Esophagus squamous epithelium (tissue), 5 donors: Measurements from ENCODE around the gene LRRC26. TPM values are rescaled to one million over a fixed set of nuclear protein-coding genes. Genes with fewer than 3 reads are reported as not detected.

Source experiments
- DNase-seq: peaks from one replicate; lab custom pipeline; 2025; lab: John Stamatoyannopoulos, UW
- H3K27ac ChIP-seq, 4 donors: fragments of 200-600 bp; sonication (generic); one replicate each; pipeline ENCODE4 v1.5.1; 2016 to 2019; ENCODE audit warnings: mild to moderate bottlenecking in 1 of 4
- H3K27me3 ChIP-seq, 4 donors: fragments of 200-600 bp; sonication (generic); 1 replicate in 3 of 4; 2 replicates in 1 of 4; pipeline versions ENCODE4 v1.5.1 to v1.6.0; 2017 to 2021; ENCODE audit warnings: antibody characterized with exemption in 1 of 4
- H3K36me3 ChIP-seq, 3 donors: fragments of 200-600 bp; sonication (generic); one replicate each; pipeline ENCODE4 v1.5.1; 2016 to 2019
- H3K4me1 ChIP-seq, 3 donors: fragments of 200-600 bp; sonication (generic); one replicate each; pipeline ENCODE4 v1.5.1; 2017 to 2019
- H3K4me3 ChIP-seq, 4 donors: fragments of 200-600 bp; sonication (generic); 1 replicate in 3 of 4; 2 replicates in 1 of 4; pipeline ENCODE4 v1.5.1; 2016 to 2019; ENCODE audit warnings: mild to moderate bottlenecking in 2 of 4, moderate library complexity in 1 of 4
- H3K9me3 ChIP-seq, 3 donors: fragments of 200-600 bp; sonication (generic); one replicate each; pipeline ENCODE4 v1.5.1; 2016 to 2019
- POLR2A ChIP-seq, 4 donors: fragments of 450-650 bp; IDR thresholded peaks; one replicate each; pipeline ENCODE4 v1.6.1; 2017; ENCODE audit warnings: antibody characterized with exemption in 4 of 4, mild to moderate bottlenecking in 4 of 4, moderate library complexity in 3 of 4
- WGBS, 2 donors: methylation state at CpG; one replicate each; pipeline ENCODE4 v1.1.5; 2018; 5-methylcytosine and 5-hydroxymethylcytosine counted together
- intact Hi-C: fragments of 100-400 bp; cut with DNase I; formaldehyde crosslinking; loops from one replicate; pipeline ENCODE4 v1.15.0; 2022
- total RNA-seq, 4 donors: library from RNA; depleted of rRNA; stranded (reverse); fragments of >200 nt; gene quantifications; one replicate each; pipeline ENCODE4 v1.1.0, GENCODE V29; 2016
- TF ChIP-seq, protein P1 (sequence below), 6 experiments: fragments of 450-650 bp in 4 of 6; fragments of 200-600 bp in 2 of 6; sonication (generic) in 2 of 6; IDR thresholded peaks; one replicate each; pipeline ENCODE4 v1.5.1; 2016 to 2019; ENCODE audit warnings: antibody characterized with exemption in 6 of 6, mild to moderate bottlenecking in 4 of 6, moderate library complexity in 4 of 6
- donor health status: DM: yes; HTN: yes; CAD: no.

The LRRC26 gene
- total RNA-seq, 4 donors from 2014 or later = 0.82 to 3.7 (median 0.95) TPM; not detected in 1

DNA sequence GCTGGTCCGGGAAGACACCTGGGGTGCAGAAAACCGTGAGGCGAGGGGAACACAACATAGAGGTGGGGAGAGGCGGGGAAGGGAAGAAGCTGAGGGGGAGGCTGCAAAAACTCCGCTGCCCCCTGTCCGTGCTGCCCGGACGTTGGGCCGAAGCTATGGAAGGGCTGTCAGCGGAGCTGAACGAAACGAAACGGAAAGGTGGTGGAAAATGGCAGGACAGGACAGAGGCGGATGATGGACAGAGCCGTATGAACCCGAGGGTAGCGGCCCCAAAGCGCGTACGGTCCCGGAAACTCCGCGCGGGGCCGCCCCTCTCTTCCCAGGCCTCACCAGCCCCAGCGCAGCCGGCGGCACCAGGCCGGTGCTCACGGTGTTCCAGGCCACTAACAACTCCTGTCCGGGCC lies 18.2 kb upstream of the LRRC26 start:
- intact Hi-C loops = loop anchor here (10.0 kb wide), 1 partner anchor 47 kb away; the partner anchor contains the start of gene SLC34A3
- WGBS, 2 donors = 0 to 1% methylated on average over 12 to 13 of the region's 31 CpGs
- no peaks in the 10 kb centered on the region for H3K27me3 ChIP-seq

DNA sequence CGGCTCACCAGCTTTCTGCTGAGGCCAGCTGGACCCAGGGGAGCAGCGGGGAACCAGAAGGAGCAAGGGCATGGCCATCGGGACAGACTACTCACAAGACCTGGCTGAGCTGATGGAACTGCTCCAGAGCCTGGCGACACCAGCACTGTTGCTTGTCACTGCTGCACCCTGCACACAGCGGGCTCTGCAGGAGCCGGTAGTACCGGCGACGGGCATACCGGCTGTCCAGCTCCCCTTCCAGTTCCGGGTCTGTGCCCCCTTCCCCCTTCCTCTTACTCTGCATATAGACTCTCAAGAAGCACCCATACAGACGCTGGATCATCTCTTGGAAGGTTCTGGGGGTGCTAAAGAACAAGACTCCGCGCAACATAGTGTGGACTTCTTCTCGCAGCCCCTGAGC lies 17.5 kb upstream of the LRRC26 start:
- H3K27ac ChIP-seq = peak overlapping the region in 2 of 4 donors; percentile 85 to 98
- intact Hi-C loops = loop anchor here (10.0 kb wide), 1 partner anchor 47 kb away; the partner anchor contains the start of gene SLC34A3
- H3K4me3 ChIP-seq = peak overlapping the region; percentile 78 to 100 (median 88)
- WGBS, 2 donors = 78 to 83% methylated on average over 11 to 12 of the region's 15 CpGs
- peaks cover 41 to 69% (median 43%) of the 10 kb centered on the region in 3 donors for H3K4me1 ChIP-seq
- DNase-seq = no peak
- TF ChIP-seq, protein P1, sequence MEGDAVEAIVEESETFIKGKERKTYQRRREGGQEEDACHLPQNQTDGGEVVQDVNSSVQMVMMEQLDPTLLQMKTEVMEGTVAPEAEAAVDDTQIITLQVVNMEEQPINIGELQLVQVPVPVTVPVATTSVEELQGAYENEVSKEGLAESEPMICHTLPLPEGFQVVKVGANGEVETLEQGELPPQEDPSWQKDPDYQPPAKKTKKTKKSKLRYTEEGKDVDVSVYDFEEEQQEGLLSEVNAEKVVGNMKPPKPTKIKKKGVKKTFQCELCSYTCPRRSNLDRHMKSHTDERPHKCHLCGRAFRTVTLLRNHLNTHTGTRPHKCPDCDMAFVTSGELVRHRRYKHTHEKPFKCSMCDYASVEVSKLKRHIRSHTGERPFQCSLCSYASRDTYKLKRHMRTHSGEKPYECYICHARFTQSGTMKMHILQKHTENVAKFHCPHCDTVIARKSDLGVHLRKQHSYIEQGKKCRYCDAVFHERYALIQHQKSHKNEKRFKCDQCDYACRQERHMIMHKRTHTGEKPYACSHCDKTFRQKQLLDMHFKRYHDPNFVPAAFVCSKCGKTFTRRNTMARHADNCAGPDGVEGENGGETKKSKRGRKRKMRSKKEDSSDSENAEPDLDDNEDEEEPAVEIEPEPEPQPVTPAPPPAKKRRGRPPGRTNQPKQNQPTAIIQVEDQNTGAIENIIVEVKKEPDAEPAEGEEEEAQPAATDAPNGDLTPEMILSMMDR (IDR thresholded peaks at IDR 0.05) = no peak
- no peak for TF ChIP-seq POLR2A (IDR thresholded peaks at IDR 0.05)
- H3K36me3 ChIP-seq = peaks cover 38 to 79% (median 45%) of the 10 kb centered on the region in 3 donors
- no peaks in the 10 kb centered on the region for H3K27me3 ChIP-seq
- H3K9me3 ChIP-seq = no peaks in the 10 kb centered on the region

More for the DNA sequence above, 18.2 kb upstream of the LRRC26 start:
- Histone ChIP-seq H3K4me1 (peaks cover 41 to 69% (median 43%) of the 10 kb centered on the region in 3 donors), H3K9me3 (no peaks in the 10 kb centered on the region), H3K27ac (peak overlapping the region; percentile 85 to 99 (median 98)), H3K4me3 (peak overlapping the region; percentile 78 to 100 (median 88)), H3K36me3 (peaks cover 31 to 79% (median 38%) of the 10 kb centered on the region in 3 donors)
- DNase-seq = no peak
- TF ChIP-seq, protein P1 (IDR thresholded peaks at IDR 0.05) = no peak
- no peak for TF ChIP-seq POLR2A (IDR thresholded peaks at IDR 0.05)

DNA sequence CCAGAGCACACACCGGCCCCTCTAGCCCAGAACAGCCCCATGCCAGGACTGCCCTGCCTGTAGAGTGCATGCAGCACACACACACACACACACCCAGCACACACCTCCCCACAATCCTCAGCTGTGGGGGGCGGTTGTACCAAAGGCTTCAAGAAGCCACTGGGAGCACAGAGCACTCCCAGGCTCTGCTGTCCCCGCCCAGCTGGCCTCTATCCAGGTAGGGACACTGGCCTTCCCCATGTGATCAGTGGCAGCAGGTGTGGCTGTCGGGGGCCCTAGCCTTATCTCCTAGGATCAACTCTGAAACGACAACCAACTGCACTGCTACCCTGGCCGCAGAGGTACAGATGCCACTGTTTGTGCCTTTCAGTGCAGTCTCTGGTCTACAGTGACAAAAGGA lies 16.5 kb upstream of the LRRC26 start:
- Histone ChIP-seq H3K27me3 (no peaks in the 10 kb centered on the region), H3K4me3 (no peak overlapping the region), H3K27ac (no peak overlapping the region), H3K36me3 (peaks cover 46 to 79% (median 48%) of the 10 kb centered on the region in 3 donors), H3K9me3 (no peaks in the 10 kb centered on the region), H3K4me1 (peaks cover 41 to 61% (median 43%) of the 10 kb centered on the region in 3 donors)
- intact Hi-C loops = loop anchor here (10.0 kb wide), 1 partner anchor 48 kb away; the partner anchor contains the start of gene SLC34A3
- TF ChIP-seq POLR2A (IDR thresholded peaks at IDR 0.05) = no peak
- TF ChIP-seq, protein P1 (IDR thresholded peaks at IDR 0.05) = no peak
- 60 to 81% methylated on average over 3 of the region's 6 CpGs for WGBS, 2 donors
- no peak for DNase-seq

DNA sequence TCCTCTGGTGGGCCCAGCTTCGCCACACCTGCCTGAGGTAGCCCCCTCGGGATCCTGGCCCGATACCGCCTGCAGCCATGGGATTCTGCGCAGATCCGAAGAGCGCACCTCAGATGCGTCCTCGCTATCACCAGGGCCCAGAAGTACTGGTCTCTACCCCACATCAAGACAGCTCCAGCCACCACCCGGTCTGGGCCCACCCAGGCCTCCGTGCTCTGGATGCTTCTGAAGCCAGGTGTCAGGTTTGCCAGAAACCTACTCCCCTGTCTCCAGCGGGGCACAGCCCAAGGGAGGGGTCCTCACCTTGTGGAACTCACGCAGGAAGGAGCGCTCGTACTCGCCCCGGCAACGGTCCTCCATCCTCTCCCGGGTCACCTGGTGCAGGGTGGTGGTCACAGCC lies 16.1 kb upstream of the LRRC26 start:
- Histone ChIP-seq H3K27ac (no peak overlapping the region), H3K4me3 (no peak overlapping the region), H3K9me3 (no peaks in the 10 kb centered on the region), H3K36me3 (peaks cover 46 to 79% (median 47%) of the 10 kb centered on the region in 3 donors), H3K4me1 (peaks cover 40 to 56% (median 41%) of the 10 kb centered on the region in 3 donors), H3K27me3 (no peaks in the 10 kb centered on the region)
- 50 to 97% methylated on average over 2 to 10 of the region's 19 CpGs for WGBS, 2 donors
- intact Hi-C loops = loop anchor here (10.0 kb wide), 1 partner anchor 49 kb away; the partner anchor contains the start of gene SLC34A3
- no peak for DNase-seq
- no peak for TF ChIP-seq POLR2A (IDR thresholded peaks at IDR 0.05)
- TF ChIP-seq, protein P1 (IDR thresholded peaks at IDR 0.05) = no peak

DNA sequence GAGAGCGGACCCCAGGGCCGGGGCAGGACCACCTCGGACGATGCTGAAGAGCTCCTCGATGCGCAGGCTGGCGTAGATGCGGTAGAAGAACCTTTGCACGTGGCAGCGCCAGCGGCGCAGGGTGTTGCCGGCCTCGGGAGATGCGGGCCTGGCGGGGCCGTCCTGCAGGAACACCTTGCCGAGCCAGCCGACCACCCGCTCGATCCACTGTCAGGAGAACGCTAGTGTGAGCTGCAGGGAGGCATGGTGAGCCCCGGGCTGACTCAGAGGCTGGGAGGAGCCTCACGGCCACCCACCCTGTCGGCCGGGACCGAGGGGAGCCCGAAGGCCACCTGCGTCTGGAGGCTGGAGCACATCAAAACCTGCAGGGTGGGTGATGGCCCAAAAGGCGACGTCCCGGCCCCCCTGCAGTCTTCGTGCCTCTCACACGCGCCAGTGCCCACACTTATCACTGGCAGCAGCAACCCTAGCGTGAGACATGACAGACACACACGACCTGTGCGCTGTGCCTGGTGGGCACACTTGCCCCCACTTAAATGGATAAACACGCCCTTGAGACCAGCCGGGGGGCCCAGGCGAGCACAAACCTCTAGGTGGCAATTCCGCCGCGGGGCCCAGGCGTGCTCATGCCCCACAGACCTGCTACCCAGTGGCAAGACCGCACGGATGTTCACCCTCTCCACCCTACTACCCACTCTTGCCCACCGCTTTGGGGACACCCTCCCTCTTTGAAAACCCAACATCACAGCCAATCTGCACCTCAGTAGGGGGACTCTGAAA lies 15.2 kb upstream of the LRRC26 start:
- Histone ChIP-seq H3K9me3 (no peaks in the 10 kb centered on the region), H3K36me3 (peaks cover 47 to 79% (median 47%) of the 10 kb centered on the region in 3 donors), H3K4me3 (no peak overlapping the region), H3K27me3 (no peaks in the 10 kb centered on the region), H3K4me1 (peaks cover 31 to 48% (median 32%) of the 10 kb centered on the region in 3 donors), H3K27ac (no peak overlapping the region)
- 90% methylated on average over 23 to 24 of the region's 48 CpGs for WGBS, 2 donors
- TF ChIP-seq, protein P1 (IDR thresholded peaks at IDR 0.05) = no peak
- TF ChIP-seq POLR2A (IDR thresholded peaks at IDR 0.05) = no peak
- DNase-seq = no peak
- intact Hi-C loops = loop anchor here (10.0 kb wide), 1 partner anchor 50 kb away; the partner anchor contains the start of gene SLC34A3
